Kidney epithelial cell (primary cell): ENCODE measurements around the gene DDIT3. TPM values are rescaled to one million over a fixed set of nuclear protein-coding genes. Genes with fewer than 3 reads are reported as not detected.

Experiments used
- DNase-seq: peaks from one replicate; pipeline ENCODE4 v3.0.0-alpha.2; 2010; ENCODE audit warnings: low read depth
- H3K27me3 ChIP-seq: 2 replicates; pipeline ENCODE4 v1.6.0; 2011; ENCODE audit warnings: low read length; ENCODE audit not compliant: control insufficient read depth, insufficient read depth
- H3K36me3 ChIP-seq: 2 replicates; pipeline ENCODE4 v1.5.1; 2011; ENCODE audit warnings: low read length; ENCODE audit not compliant: control insufficient read depth, insufficient read depth
- H3K4me3 ChIP-seq: 2 replicates; pipeline ENCODE4 v1.5.1; 2011; ENCODE audit warnings: low read depth, mild to moderate bottlenecking, control low read depth, low read length
- CTCF ChIP-seq: IDR thresholded peaks from 2 replicates; pipeline ENCODE4 v1.5.1; 2011; ENCODE audit warnings: mild to moderate bottlenecking, moderate library complexity, low read length, control low read depth, inconsistent platforms; ENCODE audit not compliant: insufficient read depth, poor library complexity, severe bottlenecking
- total RNA-seq: library from RNA; depleted of rRNA; stranded (reverse); fragments of >200 nt; gene quantifications from 2 replicates; pipeline ENCODE4 v1.2.3, GENCODE V29; 2015

Gene DDIT3
- total RNA-seq, 1 donor from 2014 or later, result 107 TPM

GRCh38 chr12:57552835-57553313 lies 32.6 kb upstream of the DDIT3 start:
- Histone ChIP-seq H3K36me3 (no peaks in the 10 kb centered on the region), H3K27me3 (peaks cover 8% of the 10 kb centered on the region), H3K4me3 (no peak overlapping the region)
- TF ChIP-seq CTCF, result no peak
- no peak for DNase-seq

GRCh38 chr12:57552306-57552651 lies 32.0 kb upstream of the DDIT3 start:
- Histone ChIP-seq H3K27me3 (peaks cover 8% of the 10 kb centered on the region), H3K36me3 (no peaks in the 10 kb centered on the region), H3K4me3 (no peak overlapping the region)
- no peak for DNase-seq
- TF ChIP-seq CTCF, result no peak

GRCh38 chr12:57551637-57552305 lies 31.5 kb upstream of the DDIT3 start:
- peaks cover 8% of the 10 kb centered on the region for H3K27me3 ChIP-seq
- DNase-seq, result no peak
- H3K4me3 ChIP-seq, result no peak overlapping the region
- TF ChIP-seq CTCF, result no peak
- H3K36me3 ChIP-seq, result no peaks in the 10 kb centered on the region

- DNase-seq, result no peak
- Histone ChIP-seq H3K27me3 (peaks cover 8% of the 10 kb centered on the region), H3K4me3 (peak overlapping the region; percentile 72), H3K36me3 (no peaks in the 10 kb centered on the region)
- TF ChIP-seq CTCF, result no peak
These were observed 30.6 kb upstream of the DDIT3 start for GRCh38 chr12:57550641-57551549.

GRCh38 chr12:57549909-57550640 lies 29.8 kb upstream of the DDIT3 start, which contains the start of gene KIF5A:
TSS of gene KIF5A (plus strand) at chr12:57550044. CDS start at chr12:57550272, 228 bp downstream.
- H3K4me3 ChIP-seq, result peak within 1 kb of the TSS; percentile 72
- DNase-seq, result no peak
- peak; percentile 1 for TF ChIP-seq CTCF
- H3K36me3 ChIP-seq, result no peaks in the 10 kb centered on the region
- H3K27me3 ChIP-seq, result peaks cover 8% of the 10 kb centered on the region
